DLD1 (cell line): ENCODE measurements around the gene CELA2A.

Experiments
- in situ Hi-C: cut with HindIII; loops from 2 replicates; pipeline ENCODE4 v1.10.0; 2017; ENCODE audit warnings: low sequenced_read_pairs

The CELA2A gene

GRCh38 chr1:15456313-15456954 lies at the start of gene CELA2A:
TSS of gene CELA2A (plus strand) at chr1:15456732. CDS start at chr1:15456754, 22 bp downstream.
- in situ Hi-C loops, result no loop called here

- in situ Hi-C loops, result no loop called here
These were observed 49.0 kb upstream of the CELA2A start for GRCh38 chr1:15407580-15407979.

GRCh38 chr1:15408890-15409387 lies 47.6 kb upstream of the CELA2A start:
- in situ Hi-C loops, result no loop called here

GRCh38 chr1:15409388-15410222 lies 46.9 kb upstream of the CELA2A start, which contains the start of gene EFHD2:
TSS of gene EFHD2 (plus strand) at chr1:15409888. CDS start at chr1:15409972, 84 bp downstream.
- in situ Hi-C loops, result loop anchor here (5.0 kb wide), 1 partner anchor 87 kb away; no protein-coding TSS in a partner anchor

GRCh38 chr1:15410223-15410883 lies 46.2 kb upstream of the CELA2A start:
- in situ Hi-C loops, result loop anchor here (5.0 kb wide), 1 partner anchor 88 kb away; no protein-coding TSS in a partner anchor

- in situ Hi-C loops, result loop anchor here (5.0 kb wide), 1 partner anchor 89 kb away; no protein-coding TSS in a partner anchor
These were observed 45.7 kb upstream of the CELA2A start for GRCh38 chr1:15410884-15411245.

- in situ Hi-C loops, result loop anchor here (5.0 kb wide), 1 partner anchor 89 kb away; no protein-coding TSS in a partner anchor
These were observed 44.9 kb upstream of the CELA2A start for GRCh38 chr1:15411593-15412137.

GRCh38 chr1:15412175-15412800 lies 44.2 kb upstream of the CELA2A start:
- in situ Hi-C loops, result loop anchor here (5.0 kb wide), 1 partner anchor 90 kb away; no protein-coding TSS in a partner anchor

GRCh38 chr1:15412843-15413242 lies 43.7 kb upstream of the CELA2A start:
- in situ Hi-C loops, result loop anchor here (5.0 kb wide), 1 partner anchor 91 kb away; no protein-coding TSS in a partner anchor

GRCh38 chr1:15413563-15414444 lies 42.7 kb upstream of the CELA2A start:
- in situ Hi-C loops, result loop anchor here (5.0 kb wide), 1 partner anchor 92 kb away; no protein-coding TSS in a partner anchor

GRCh38 chr1:15414445-15414983 lies 42.0 kb upstream of the CELA2A start:
- in situ Hi-C loops, result loop anchor here (5.0 kb wide), 1 partner anchor 92 kb away; no protein-coding TSS in a partner anchor

- in situ Hi-C loops, result no loop called here
These were observed 39.2 kb upstream of the CELA2A start for GRCh38 chr1:15417059-15417934.

GRCh38 chr1:15418806-15419515 lies 37.6 kb upstream of the CELA2A start:
- in situ Hi-C loops, result no loop called here

GRCh38 chr1:15420853-15421465 lies 35.6 kb upstream of the CELA2A start:
- in situ Hi-C loops, result no loop called here

- in situ Hi-C loops, result no loop called here
These were observed 33.7 kb upstream of the CELA2A start for GRCh38 chr1:15422871-15423270.

GRCh38 chr1:15423355-15424077 lies 33.0 kb upstream of the CELA2A start:
- in situ Hi-C loops, result no loop called here
